Fibroblast of peridontal ligament (primary cell): ENCODE measurements around the gene UGP2.
"Not testable (repeated sequence)": the region's sequence is repeated elsewhere in the genome, so short reads cannot be mapped to it uniquely, and the experiment has no call there.

ENCODE experiments used
- DNase-seq: peaks from one replicate; pipeline ENCODE4 v3.0.0-alpha.2; 2010; ENCODE audit errors: extremely low read depth

The UGP2 gene

DNA sequence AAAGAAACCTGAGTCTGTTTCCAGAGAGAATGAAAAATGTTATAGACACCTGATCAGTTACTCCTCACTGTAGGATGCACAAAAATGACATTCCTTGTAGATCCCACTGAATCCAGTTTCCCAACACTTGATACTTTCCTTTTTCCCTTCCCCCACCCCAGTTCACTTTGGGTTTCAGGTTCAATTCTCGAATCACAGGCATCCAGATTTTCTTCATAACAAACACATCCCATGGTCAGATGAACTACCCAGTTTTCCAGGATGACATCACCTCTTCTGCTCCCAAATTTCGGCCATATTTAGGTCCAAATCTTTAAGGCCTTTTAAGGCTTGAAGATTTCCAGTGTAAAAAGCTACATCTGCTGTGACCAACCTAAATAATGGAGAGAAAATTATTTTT lies 51.5 kb downstream of the UGP2 start:
- peak; percentile 15 for DNase-seq

DNA sequence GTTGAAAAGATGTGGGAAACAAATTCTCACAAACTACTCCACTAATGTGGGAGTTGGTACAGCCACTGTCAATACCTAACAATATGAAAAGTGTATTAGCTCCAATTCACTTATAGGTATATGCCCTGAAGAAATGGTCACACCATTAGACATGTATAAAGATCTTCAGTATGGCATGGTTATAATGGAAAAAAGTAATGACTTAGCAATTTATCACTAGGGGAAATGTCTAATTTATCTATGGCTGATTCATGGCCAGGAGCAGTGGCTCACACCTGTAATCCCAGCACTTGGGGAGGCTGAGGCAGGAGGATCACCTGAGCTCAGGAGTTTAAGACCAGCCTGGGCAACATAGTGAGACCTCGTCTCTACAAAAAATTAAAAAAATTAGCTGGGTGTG lies 52.5 kb downstream of the UGP2 start:
- no peak for DNase-seq

DNA sequence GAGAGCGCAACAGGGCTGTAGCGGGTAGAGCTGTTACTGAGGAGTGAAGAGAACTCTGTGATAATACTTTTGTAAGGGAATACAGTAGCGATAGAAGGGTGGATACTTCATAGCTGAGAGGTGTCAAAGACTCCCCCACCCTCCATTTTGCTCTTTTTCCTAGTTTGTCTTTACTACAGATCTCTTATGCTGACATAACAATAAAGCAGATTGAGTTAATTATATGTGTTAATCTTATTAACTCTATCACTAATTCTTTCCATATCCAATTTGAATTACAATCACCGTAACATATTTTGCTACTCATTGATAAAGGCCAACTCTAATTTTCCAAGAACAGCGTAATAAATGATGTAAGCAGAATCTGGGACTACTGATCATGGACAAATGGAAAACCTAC lies 57.1 kb downstream of the UGP2 start:
- no peak for DNase-seq

DNA sequence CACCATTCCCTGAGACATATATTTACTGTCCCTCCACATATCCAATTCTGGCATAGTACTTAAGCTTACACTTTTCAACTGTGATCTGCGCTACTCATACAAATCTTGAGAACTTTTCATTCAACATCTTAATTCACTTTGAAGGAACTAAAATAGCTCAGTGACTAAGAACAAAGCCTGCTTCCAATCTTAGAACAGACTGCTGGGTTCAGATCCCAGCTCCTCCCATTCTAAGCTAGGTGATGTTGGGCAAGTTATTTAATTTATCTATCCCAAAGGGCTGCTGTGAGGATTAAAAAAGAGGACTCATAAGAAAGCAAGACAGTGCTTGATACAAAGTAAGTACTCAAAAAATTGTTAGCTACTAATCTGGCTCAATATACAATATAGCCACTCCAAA lies 57.9 kb downstream of the UGP2 start:
- no peak for DNase-seq

DNA sequence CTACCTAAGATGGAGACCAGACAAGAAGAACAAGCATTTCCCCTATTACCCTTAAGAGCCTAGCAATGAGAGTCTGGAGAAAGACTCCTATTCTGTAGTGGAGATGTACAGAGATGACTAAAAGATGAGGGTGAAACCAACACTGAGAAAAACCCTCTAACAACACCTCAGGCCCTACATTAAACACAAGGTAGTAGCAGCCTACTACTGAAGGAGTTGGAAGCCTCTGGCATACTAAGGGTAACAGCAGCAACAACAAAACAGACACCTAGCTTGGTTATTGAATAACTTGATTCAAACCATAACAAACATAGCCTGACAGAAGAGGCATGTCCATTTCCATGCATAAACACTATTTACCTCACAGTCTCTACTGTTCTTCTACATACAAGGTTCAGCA lies 60.5 kb downstream of the UGP2 start:
- no peak for DNase-seq

DNA sequence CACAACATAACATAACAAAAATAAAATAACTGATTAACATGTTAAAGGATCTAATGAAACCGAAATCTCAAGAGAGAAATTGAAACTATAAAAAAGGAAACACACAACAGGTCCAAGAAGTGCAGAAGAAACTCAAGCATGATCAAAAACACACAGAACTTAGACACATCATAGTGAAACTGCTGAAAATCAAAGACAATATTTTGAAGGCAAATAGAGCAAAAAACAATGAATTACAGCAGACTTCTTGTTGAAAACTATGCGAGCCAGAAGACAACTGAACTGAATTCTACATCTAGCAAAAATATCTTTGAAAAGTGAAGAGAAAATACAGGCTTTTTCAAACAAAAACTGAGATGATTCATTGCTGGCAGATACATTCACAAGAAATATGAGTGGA lies 61.3 kb downstream of the UGP2 start:
- peak; percentile 44 for DNase-seq

DNA sequence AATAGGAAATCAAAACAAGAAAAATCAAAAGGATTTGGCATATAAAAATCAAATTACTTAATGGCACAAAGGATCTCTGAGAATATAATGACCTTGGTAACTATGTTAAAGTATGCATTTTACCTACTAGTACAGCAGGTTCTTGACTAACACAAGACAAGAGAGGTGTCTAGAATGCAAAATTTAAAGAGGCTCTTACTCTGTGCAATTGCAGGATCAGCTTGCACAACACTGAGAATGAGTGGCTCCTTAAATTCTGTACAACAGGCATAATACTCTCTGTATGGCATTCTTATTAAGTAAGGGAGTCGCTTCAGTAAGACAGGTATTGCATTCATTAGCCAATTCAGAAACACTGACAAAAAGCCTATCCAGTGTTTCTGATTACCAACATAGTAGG lies 72.6 kb downstream of the UGP2 start:
- no peak for DNase-seq

DNA sequence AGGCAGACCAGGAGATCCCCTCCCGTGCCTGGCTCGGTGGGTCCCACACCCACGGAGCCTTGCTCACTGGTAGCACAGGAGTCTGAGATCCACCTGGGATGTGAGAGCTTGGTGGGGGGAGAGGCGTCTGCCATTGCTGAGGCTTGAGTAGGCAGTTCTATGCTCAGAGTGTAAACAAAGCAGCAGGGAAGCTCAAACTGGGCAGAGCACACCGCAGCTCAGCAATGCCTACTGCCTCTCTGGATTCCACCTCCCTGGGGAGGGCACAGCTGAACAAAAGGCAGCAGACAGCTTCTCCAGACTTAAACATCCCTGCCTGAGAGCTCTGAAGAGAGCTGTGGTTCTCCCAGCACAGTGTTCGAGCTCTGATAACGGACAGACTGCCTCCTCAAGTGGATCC lies 85.1 kb downstream of the UGP2 start:
- DNase-seq, result no peak

DNA sequence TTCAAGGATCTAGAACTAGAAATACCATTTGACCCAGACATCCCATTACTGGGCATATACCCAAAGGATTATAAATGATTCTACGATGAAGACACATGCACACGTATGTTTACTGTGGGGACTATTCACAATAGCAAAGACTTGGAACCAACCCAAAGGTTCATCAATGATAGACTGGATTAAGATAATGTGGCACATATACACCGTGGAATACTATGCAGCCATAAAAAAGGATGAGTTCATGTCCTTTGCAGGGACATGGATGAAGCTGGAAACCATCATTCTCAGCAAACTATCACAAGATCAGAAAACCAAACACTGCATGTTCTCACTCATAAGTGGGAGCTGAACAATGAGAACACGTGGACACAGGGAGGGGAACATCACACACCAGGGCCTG lies 90.4 kb downstream of the UGP2 start:
- DNase-seq, result not testable (repeated sequence)
